GM19463 (cell line): ENCODE data around the gene SLC12A6.
A peak's percentile ranks its signal among the peaks of the same experiment; 100 is the strongest.

ENCODE experiments used
- ATAC-seq: cut with Tn5 transposase; IDR thresholded peaks from one replicate; pipeline ENCODE4 v1.9.1; 2021; ENCODE audit warnings: mild to moderate bottlenecking, moderate library complexity; ENCODE audit not compliant: unreplicated experiment

SLC12A6 gene

GRCh38 chr15:34332553-34333120 lies 4.9 kb downstream of the SLC12A6 start:
- ATAC-seq, result no peak

- no peak for ATAC-seq
Observed at GRCh38 chr15:34331809-34332208, 5.8 kb downstream of the SLC12A6 start.

GRCh38 chr15:34330279-34330678 lies 7.3 kb downstream of the SLC12A6 start:
- ATAC-seq, result no peak

- no peak for ATAC-seq
Observed at GRCh38 chr15:34329006-34329405, 8.6 kb downstream of the SLC12A6 start.

GRCh38 chr15:34327906-34328305 lies 9.7 kb downstream of the SLC12A6 start:
- no peak for ATAC-seq

- no peak for ATAC-seq
Observed at GRCh38 chr15:34325368-34325767, 12.2 kb downstream of the SLC12A6 start.

- ATAC-seq, result no peak
Observed at GRCh38 chr15:34324933-34325332, 12.6 kb downstream of the SLC12A6 start.

GRCh38 chr15:34323217-34323616 lies 14.4 kb downstream of the SLC12A6 start:
- ATAC-seq, result no peak

- ATAC-seq, result peak; percentile 80
Observed at GRCh38 chr15:34318277-34319079, 19.1 kb downstream of the SLC12A6 start.

- no peak for ATAC-seq
Observed at GRCh38 chr15:34314491-34315490, 22.8 kb downstream of the SLC12A6 start.

GRCh38 chr15:34311563-34311962 lies 26.0 kb downstream of the SLC12A6 start:
- no peak for ATAC-seq

GRCh38 chr15:34304613-34305012 lies 33.0 kb downstream of the SLC12A6 start:
- no peak for ATAC-seq

- ATAC-seq, result no peak
Observed at GRCh38 chr15:34301058-34301457, 36.5 kb downstream of the SLC12A6 start.

- ATAC-seq, result no peak
Observed at GRCh38 chr15:34297059-34297458, 40.5 kb downstream of the SLC12A6 start.

- ATAC-seq, result no peak
Observed at GRCh38 chr15:34292621-34293020, 45.0 kb downstream of the SLC12A6 start.

- no peak for ATAC-seq
Observed at GRCh38 chr15:34284937-34285336, 52.6 kb downstream of the SLC12A6 start.

- no peak for ATAC-seq
Observed at GRCh38 chr15:34282384-34282783, 55.2 kb downstream of the SLC12A6 start.

GRCh38 chr15:34280193-34280592 lies 57.4 kb downstream of the SLC12A6 start:
- no peak for ATAC-seq

- ATAC-seq, result no peak
Observed at GRCh38 chr15:34279368-34279767, 58.2 kb downstream of the SLC12A6 start.

GRCh38 chr15:34275721-34276120 lies 61.9 kb downstream of the SLC12A6 start:
- ATAC-seq, result no peak

- no peak for ATAC-seq
Observed at GRCh38 chr15:34275154-34275553, 62.4 kb downstream of the SLC12A6 start.
